Brain microvascular endothelial cell (primary cell): ENCODE results near the gene SPAG16.
A peak's percentile ranks its signal among the peaks of the same experiment; 100 is the strongest.

ENCODE experiments used
- DNase-seq: peaks from one replicate; pipeline ENCODE4 v3.0.0-alpha.2; 2020
- H3K27ac ChIP-seq: fragments of 250-450 bp; sonication (Bioruptor Pico); 2 replicates; pipeline ENCODE4 v1.5.1; 2020; ENCODE audit warnings: mild to moderate bottlenecking, moderate library complexity
- H3K27me3 ChIP-seq: fragments of 250-450 bp; sonication (Bioruptor Pico); replicated peaks from 2 replicates; pipeline ENCODE4 v1.5.1; 2020; ENCODE audit warnings: mild to moderate bottlenecking
- H3K36me3 ChIP-seq: fragments of 250-450 bp; sonication (Bioruptor Pico); replicated peaks from 2 replicates; pipeline ENCODE4 v1.5.1; 2020; ENCODE audit warnings: mild to moderate bottlenecking
- H3K4me3 ChIP-seq: 2 replicates; pipeline ENCODE4 v1.5.1; 2011; ENCODE audit warnings: low read depth, mild to moderate bottlenecking, control low read depth, low read length, moderate library complexity
- CTCF ChIP-seq: IDR thresholded peaks from 2 replicates; pipeline ENCODE4 v1.5.1; 2011; ENCODE audit warnings: low read depth, mild to moderate bottlenecking, moderate library complexity, low read length, control low read depth, inconsistent platforms; ENCODE audit errors: missing control alignments
- in situ Hi-C: cut with HindIII; loops from 2 replicates; pipeline ENCODE4 v1.10.0; 2017; ENCODE audit warnings: low sequenced_read_pairs, low pct_ligation_motif_present

The SPAG16 gene

DNA sequence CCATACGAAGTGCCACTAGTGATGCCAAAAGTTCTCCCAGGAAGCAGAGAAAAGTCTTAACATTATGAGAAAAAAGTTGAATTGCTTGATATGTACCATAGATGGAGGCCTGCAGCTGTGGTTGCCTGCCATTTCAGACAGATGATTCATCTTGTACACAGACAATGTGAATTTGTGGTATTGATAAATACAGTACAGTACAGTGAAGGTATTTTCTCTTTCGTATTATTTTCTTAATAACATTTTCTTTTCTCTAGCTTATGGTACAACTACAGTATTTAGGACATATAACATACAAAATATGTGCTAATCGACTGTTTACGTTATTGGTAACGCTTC, 1093.0 kb downstream of the SPAG16 start:
- TF ChIP-seq CTCF, result no peak
- peak; percentile 72 for DNase-seq
- Histone ChIP-seq H3K4me3 (no peak overlapping the region), H3K27ac (no peak overlapping the region), H3K27me3 (no peaks in the 10 kb centered on the region), H3K36me3 (no peaks in the 10 kb centered on the region)
- in situ Hi-C loops, result no loop called here

- no peak overlapping the region for H3K4me3 ChIP-seq
- peak; percentile 17 for TF ChIP-seq CTCF
- no peaks in the 10 kb centered on the region for H3K36me3 ChIP-seq
- in situ Hi-C loops, result no loop called here
- H3K27me3 ChIP-seq, result no peaks in the 10 kb centered on the region
- no peak for DNase-seq
- H3K27ac ChIP-seq, result no peak overlapping the region
These were observed 1094.3 kb downstream of the SPAG16 start for GRCh38 chr2:214378455-214379103.

DNA sequence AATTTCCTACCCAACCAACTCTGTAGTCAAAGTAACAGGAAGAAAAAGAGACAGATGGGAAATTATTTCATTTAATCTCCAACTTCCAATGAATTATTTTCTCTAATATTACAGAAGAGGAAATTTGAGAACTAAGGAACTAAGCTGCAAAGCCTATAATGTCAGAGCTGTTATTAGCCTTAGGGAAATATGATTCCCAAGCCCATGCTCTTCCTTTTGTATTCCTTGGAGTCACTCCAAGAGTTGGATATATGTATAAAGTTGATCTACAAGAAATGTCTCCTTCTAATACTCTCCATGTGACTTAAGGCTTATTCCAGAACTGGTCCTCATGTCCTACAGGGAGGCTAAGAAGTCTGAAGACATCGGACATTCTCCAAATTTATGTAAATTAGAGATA, 1095.0 kb downstream of the SPAG16 start:
- Histone ChIP-seq H3K27ac (no peak overlapping the region), H3K4me3 (no peak overlapping the region), H3K27me3 (no peaks in the 10 kb centered on the region), H3K36me3 (no peaks in the 10 kb centered on the region)
- no peak for TF ChIP-seq CTCF
- in situ Hi-C loops, result no loop called here
- no peak for DNase-seq

DNA sequence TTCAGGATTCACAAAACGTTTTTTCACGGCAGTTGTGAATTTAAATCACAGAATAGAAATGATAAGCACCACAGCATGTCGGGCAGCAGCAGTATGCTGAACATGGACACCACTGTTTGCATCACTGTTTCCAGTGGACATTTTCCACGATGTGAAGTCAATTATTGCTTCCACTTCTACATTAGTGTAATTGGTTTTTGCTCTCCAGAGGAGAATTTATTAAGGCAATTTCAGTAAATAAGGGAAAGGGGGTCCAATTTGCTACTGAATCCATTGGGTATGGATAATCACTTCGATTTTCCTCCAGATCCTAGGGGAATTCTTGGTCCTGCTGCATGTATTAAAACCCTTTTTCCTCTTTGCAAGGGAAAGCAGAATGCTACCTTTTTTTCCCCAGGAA, 1096.4 kb downstream of the SPAG16 start:
- TF ChIP-seq CTCF, result no peak
- in situ Hi-C loops, result no loop called here
- no peak overlapping the region for H3K4me3 ChIP-seq
- DNase-seq, result no peak
- H3K27ac ChIP-seq, result no peak overlapping the region
- H3K36me3 ChIP-seq, result no peaks in the 10 kb centered on the region
- H3K27me3 ChIP-seq, result no peaks in the 10 kb centered on the region

- no peak for TF ChIP-seq CTCF
- no peak overlapping the region for H3K27ac ChIP-seq
- no peaks in the 10 kb centered on the region for H3K36me3 ChIP-seq
- no peak for DNase-seq
- H3K27me3 ChIP-seq, result no peaks in the 10 kb centered on the region
- no peak overlapping the region for H3K4me3 ChIP-seq
- in situ Hi-C loops, result no loop called here
These were observed 1098.0 kb downstream of the SPAG16 start for GRCh38 chr2:214382229-214382628.

DNA sequence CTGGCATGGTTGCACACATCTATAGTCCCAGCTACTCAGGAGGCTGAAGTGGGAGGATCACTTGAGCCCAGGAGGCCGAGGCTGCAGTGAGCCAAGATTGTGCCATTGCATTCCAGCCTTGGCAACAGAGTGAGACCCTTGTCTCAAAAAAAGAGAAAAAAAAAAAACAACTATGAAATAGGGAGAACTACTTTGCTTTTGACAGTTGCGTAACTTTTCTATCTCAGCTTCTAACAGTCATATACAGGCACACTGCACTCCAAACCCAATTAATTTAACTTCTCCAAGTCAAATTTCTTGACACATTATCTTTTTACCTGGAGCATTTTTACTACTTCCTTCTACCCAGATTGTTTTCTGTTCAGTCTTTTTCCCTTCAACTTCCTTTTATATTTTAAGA, 1102.5 kb downstream of the SPAG16 start:
- no peak for TF ChIP-seq CTCF
- DNase-seq, result no peak
- Histone ChIP-seq H3K36me3 (no peaks in the 10 kb centered on the region), H3K4me3 (no peak overlapping the region), H3K27ac (no peak overlapping the region), H3K27me3 (no peaks in the 10 kb centered on the region)
- in situ Hi-C loops, result no loop called here
